ENCODE data around the gene ITPR1.

DNA sequence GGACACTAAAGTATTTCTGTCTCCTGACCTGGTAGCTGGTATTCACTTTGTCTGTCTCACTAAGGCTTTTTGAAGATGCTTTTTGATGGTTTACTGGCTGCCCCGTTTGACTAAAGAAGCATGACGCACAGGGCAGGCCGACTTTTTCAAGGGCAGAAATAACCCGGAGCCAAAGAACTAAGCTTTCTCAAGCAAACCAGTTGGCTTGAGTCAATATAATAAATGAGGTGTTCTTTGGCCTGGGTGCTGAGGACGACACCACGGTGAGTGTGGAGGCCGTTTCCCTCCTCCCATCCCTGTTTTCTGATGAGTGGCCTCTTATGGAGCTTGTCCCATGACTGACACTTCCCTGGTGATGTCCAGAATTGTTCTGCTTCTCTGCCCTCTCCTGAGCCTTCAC lies 220.9 kb downstream of the ITPR1 start:
- TF ChIP-seq, protein P1, sequence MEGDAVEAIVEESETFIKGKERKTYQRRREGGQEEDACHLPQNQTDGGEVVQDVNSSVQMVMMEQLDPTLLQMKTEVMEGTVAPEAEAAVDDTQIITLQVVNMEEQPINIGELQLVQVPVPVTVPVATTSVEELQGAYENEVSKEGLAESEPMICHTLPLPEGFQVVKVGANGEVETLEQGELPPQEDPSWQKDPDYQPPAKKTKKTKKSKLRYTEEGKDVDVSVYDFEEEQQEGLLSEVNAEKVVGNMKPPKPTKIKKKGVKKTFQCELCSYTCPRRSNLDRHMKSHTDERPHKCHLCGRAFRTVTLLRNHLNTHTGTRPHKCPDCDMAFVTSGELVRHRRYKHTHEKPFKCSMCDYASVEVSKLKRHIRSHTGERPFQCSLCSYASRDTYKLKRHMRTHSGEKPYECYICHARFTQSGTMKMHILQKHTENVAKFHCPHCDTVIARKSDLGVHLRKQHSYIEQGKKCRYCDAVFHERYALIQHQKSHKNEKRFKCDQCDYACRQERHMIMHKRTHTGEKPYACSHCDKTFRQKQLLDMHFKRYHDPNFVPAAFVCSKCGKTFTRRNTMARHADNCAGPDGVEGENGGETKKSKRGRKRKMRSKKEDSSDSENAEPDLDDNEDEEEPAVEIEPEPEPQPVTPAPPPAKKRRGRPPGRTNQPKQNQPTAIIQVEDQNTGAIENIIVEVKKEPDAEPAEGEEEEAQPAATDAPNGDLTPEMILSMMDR (IDR thresholded peaks at IDR 0.05; ENCODE audit: low read length), result no peak
- TF ChIP-seq EZH2 (IDR thresholded peaks at IDR 0.05; ENCODE audit: borderline replicate concordance, low read length), result no peak
